Esophagus squamous epithelium (tissue), 5 donors: ENCODE results near the gene PRPF40A. TPM values are rescaled to one million over a fixed set of nuclear protein-coding genes. Genes with fewer than 3 reads are reported as not detected.
A peak's percentile ranks its signal among the peaks of the same experiment; 100 is the strongest.
"Not testable (repeated sequence)": the region's sequence is repeated elsewhere in the genome, so short reads cannot be mapped to it uniquely, and the experiment has no call there.

Experiments used
- DNase-seq: peaks from one replicate; lab custom pipeline; 2025; lab: John Stamatoyannopoulos, UW
- H3K27ac ChIP-seq, 4 donors: fragments of 200-600 bp; sonication (generic); one replicate each; pipeline ENCODE4 v1.5.1; 2016 to 2019; ENCODE audit warnings: mild to moderate bottlenecking in 1 of 4
- H3K27me3 ChIP-seq, 4 donors: fragments of 200-600 bp; sonication (generic); 1 replicate in 3 of 4; 2 replicates in 1 of 4; pipeline versions ENCODE4 v1.5.1 to v1.6.0; 2017 to 2021; ENCODE audit warnings: antibody characterized with exemption in 1 of 4
- H3K36me3 ChIP-seq, 3 donors: fragments of 200-600 bp; sonication (generic); one replicate each; pipeline ENCODE4 v1.5.1; 2016 to 2019
- H3K4me1 ChIP-seq, 3 donors: fragments of 200-600 bp; sonication (generic); one replicate each; pipeline ENCODE4 v1.5.1; 2017 to 2019
- H3K4me3 ChIP-seq, 4 donors: fragments of 200-600 bp; sonication (generic); 1 replicate in 3 of 4; 2 replicates in 1 of 4; pipeline ENCODE4 v1.5.1; 2016 to 2019; ENCODE audit warnings: mild to moderate bottlenecking in 2 of 4, moderate library complexity in 1 of 4
- H3K9me3 ChIP-seq, 3 donors: fragments of 200-600 bp; sonication (generic); one replicate each; pipeline ENCODE4 v1.5.1; 2016 to 2019
- POLR2A ChIP-seq, 4 donors: fragments of 450-650 bp; IDR thresholded peaks; one replicate each; pipeline ENCODE4 v1.6.1; 2017; ENCODE audit warnings: antibody characterized with exemption in 4 of 4, mild to moderate bottlenecking in 4 of 4, moderate library complexity in 3 of 4
- WGBS, 2 donors: methylation state at CpG; one replicate each; pipeline ENCODE4 v1.1.5; 2018; 5-methylcytosine and 5-hydroxymethylcytosine counted together
- intact Hi-C: fragments of 100-400 bp; cut with DNase I; formaldehyde crosslinking; loops from one replicate; pipeline ENCODE4 v1.15.0; 2022
- total RNA-seq, 4 donors: library from RNA; depleted of rRNA; stranded (reverse); fragments of >200 nt; gene quantifications; one replicate each; pipeline ENCODE4 v1.1.0, GENCODE V29; 2016
- TF ChIP-seq, protein P1 (sequence below), 6 experiments: fragments of 450-650 bp in 4 of 6; fragments of 200-600 bp in 2 of 6; sonication (generic) in 2 of 6; IDR thresholded peaks; one replicate each; pipeline ENCODE4 v1.5.1; 2016 to 2019; ENCODE audit warnings: antibody characterized with exemption in 6 of 6, mild to moderate bottlenecking in 4 of 6, moderate library complexity in 4 of 6
- donor health status: DM: yes; HTN: yes; CAD: no.

PRPF40A gene
- total RNA-seq, 4 donors from 2014 or later, result 90.8 to 123 (median 99.6) TPM

DNA sequence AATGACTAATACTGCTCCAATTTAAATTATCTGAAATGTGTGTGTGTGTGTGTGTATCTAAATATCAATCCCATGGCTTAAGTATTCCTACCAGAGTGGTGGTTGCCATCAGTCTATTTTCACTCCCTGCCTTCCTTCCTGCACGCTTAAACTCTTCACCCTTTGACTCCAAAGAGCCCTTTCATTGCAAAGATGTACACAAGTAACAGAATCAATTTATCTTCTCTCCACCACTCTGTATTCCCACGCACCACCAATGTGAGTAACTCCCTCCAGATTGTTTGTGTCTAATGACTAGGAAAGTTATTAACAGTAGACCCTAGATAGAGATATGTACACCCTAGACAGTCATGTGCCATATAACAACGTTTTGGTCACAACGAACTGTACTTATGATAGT, 44.0 kb upstream of the PRPF40A start:
- intact Hi-C loops, result no loop called here
- Histone ChIP-seq H3K27ac (no peak overlapping the region), H3K36me3 (peaks cover 0 to 73% (median 6%) of the 10 kb centered on the region in 3 donors), H3K4me1 (no peaks in the 10 kb centered on the region), H3K9me3 (no peaks in the 10 kb centered on the region), H3K27me3 (no peaks in the 10 kb centered on the region), H3K4me3 (no peak overlapping the region)
- TF ChIP-seq, protein P1, sequence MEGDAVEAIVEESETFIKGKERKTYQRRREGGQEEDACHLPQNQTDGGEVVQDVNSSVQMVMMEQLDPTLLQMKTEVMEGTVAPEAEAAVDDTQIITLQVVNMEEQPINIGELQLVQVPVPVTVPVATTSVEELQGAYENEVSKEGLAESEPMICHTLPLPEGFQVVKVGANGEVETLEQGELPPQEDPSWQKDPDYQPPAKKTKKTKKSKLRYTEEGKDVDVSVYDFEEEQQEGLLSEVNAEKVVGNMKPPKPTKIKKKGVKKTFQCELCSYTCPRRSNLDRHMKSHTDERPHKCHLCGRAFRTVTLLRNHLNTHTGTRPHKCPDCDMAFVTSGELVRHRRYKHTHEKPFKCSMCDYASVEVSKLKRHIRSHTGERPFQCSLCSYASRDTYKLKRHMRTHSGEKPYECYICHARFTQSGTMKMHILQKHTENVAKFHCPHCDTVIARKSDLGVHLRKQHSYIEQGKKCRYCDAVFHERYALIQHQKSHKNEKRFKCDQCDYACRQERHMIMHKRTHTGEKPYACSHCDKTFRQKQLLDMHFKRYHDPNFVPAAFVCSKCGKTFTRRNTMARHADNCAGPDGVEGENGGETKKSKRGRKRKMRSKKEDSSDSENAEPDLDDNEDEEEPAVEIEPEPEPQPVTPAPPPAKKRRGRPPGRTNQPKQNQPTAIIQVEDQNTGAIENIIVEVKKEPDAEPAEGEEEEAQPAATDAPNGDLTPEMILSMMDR (IDR thresholded peaks at IDR 0.05), result no peak
- TF ChIP-seq POLR2A (IDR thresholded peaks at IDR 0.05), result no peak
- WGBS, 2 donors, result 82 to 83% methylated on average over 4 of the region's 4 CpGs
- DNase-seq, result no peak

DNA sequence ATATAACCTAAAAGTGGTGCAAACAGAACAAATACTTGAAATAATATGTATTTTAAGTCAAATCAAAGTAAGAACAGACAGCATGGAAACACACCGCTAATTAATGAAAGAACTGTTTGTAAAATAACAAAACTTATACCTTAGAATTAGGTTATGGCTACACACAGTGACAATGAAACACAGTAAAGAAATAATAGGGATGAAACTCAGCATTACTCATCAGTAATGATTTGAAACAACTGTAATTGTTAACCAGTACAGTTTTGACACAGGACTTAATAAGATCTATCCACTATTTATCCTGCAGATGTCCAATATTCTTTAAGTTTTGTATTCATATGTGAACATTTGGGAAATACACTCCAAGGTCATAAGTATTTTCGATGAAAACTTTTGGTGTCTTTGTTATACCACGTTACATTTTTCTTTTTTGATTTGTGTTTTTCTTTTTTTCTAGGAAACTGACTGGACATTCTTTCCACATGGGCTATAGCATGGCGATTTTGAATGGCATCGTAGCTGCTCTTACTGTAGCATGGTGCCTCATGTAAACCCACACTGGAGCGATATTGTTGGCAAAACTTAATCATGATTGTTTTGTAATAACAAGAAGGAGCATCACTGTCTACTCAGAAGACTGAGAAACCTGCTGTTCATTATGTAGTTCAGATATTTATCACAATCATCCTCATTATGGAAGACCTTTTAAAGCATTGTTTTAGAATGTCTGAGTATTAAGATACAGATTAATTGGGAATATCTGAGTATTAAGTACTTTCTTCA, 42.2 kb upstream of the PRPF40A start:
- Histone ChIP-seq H3K4me1 (no peaks in the 10 kb centered on the region), H3K27ac (no peak overlapping the region), H3K36me3 (peaks cover 0 to 87% (median 14%) of the 10 kb centered on the region in 3 donors), H3K9me3 (no peaks in the 10 kb centered on the region), H3K4me3 (no peak overlapping the region), H3K27me3 (no peaks in the 10 kb centered on the region)
- intact Hi-C loops, result no loop called here
- no peak for DNase-seq
- TF ChIP-seq, protein P1 (IDR thresholded peaks at IDR 0.05), result no peak
- TF ChIP-seq POLR2A (IDR thresholded peaks at IDR 0.05), result no peak
- WGBS, 2 donors, result 83 to 88% methylated on average over 6 of the region's 6 CpGs

GRCh38 chr2:152755029-152755428, 37.8 kb upstream of the PRPF40A start:
- no peaks in the 10 kb centered on the region for H3K4me1 ChIP-seq
- no peak for TF ChIP-seq POLR2A (IDR thresholded peaks at IDR 0.05)
- TF ChIP-seq, protein P1 (IDR thresholded peaks at IDR 0.05), result peak in 2 of 6 experiments; percentile 5 to 12
- no peak for DNase-seq
- no peak overlapping the region for H3K4me3 ChIP-seq
- no peaks in the 10 kb centered on the region for H3K9me3 ChIP-seq
- no peaks in the 10 kb centered on the region for H3K27me3 ChIP-seq
- 65 to 88% methylated on average over 13 of the region's 13 CpGs for whole genome bisulfite sequencing, 2 donors
- intact Hi-C loops, result no loop called here
- peaks cover 0 to 90% (median 9%) of the 10 kb centered on the region in 3 donors for H3K36me3 ChIP-seq
- no peak overlapping the region for H3K27ac ChIP-seq

- WGBS, 2 donors, result 70 to 81% methylated on average over 3 to 4 of the region's 4 CpGs
- H3K9me3 ChIP-seq, DNase-seq, H3K27ac ChIP-seq, H3K4me1 ChIP-seq, H3K27me3 ChIP-seq, H3K4me3 ChIP-seq, intact Hi-C loops: not testable (repeated sequence)
- peaks cover 0 to 61% (median 0%) of the 10 kb centered on the region in 3 donors for H3K36me3 ChIP-seq
These were observed 30.5 kb upstream of the PRPF40A start for GRCh38 chr2:152747751-152748150.

- no peak for DNase-seq
- Histone ChIP-seq H3K4me3 (no peak overlapping the region), H3K27me3 (no peaks in the 10 kb centered on the region), H3K4me1 (no peaks in the 10 kb centered on the region), H3K9me3 (no peaks in the 10 kb centered on the region), H3K27ac (no peak overlapping the region), H3K36me3 (peaks cover 0 to 50% (median 0%) of the 10 kb centered on the region in 3 donors)
- TF ChIP-seq POLR2A (IDR thresholded peaks at IDR 0.05), result no peak
- TF ChIP-seq, protein P1 (IDR thresholded peaks at IDR 0.05), result peak in 3 of 6 experiments; percentile 31 to 52 (median 36)
- 47 to 60% methylated on average over 3 of the region's 3 CpGs for WGBS, 2 donors
- intact Hi-C loops, result no loop called here
These were observed 25.7 kb upstream of the PRPF40A start for GRCh38 chr2:152743002-152743401.
